ENCODE data around the gene UBAP1. TPM values are rescaled to one million over a fixed set of nuclear protein-coding genes. Genes with fewer than 3 reads are reported as not detected.

The UBAP1 gene
- total and polyA plus RNA-seq, 9 of the 15 experiments (the other 6 are each of a cell fraction or from before 2014, with no cell fraction given): 1.3 to 33.4 (median 16.5) TPM

DNA sequence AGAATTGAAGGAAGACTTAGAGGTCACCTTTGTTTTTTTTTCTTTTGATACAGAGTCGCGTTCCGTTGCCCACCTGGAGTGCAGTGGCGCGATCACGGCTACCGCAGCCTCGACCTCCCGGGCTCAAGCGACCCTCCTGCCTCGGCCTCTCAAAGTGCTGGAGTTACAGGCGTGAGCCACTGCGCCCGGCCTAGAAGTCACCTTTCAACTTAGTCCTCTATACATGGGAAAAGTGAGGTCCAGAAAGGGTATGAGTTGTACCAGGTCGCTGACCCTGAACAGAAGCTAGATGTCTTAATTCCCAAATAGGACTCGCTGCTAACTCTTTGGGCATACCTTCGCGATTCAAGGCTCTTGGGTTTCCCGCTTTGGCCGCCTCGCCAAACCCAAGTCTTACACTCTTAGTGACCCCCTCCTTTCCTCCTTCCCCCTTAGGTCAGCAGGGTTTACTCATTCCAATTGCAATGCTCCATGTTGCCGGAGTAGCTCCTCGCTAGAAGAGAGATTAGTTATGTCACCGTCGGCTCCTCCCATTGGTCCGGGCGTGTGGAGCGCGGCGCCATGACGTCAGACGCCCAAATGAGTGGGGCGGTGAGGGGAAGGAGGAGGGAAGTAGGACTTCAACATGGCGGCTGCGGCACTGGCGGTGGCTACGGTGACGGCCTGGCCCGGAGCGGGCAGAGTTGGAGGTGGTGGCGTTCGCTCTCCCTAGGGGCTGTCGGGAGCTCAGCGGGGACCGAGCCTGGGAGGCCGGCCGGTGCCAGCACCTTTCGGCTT is at the start of gene UBAP1 (continued):
- TF ChIP-seq, protein P1, sequence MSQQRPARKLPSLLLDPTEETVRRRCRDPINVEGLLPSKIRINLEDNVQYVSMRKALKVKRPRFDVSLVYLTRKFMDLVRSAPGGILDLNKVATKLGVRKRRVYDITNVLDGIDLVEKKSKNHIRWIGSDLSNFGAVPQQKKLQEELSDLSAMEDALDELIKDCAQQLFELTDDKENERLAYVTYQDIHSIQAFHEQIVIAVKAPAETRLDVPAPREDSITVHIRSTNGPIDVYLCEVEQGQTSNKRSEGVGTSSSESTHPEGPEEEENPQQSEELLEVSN (IDR thresholded peaks at IDR 0.05; ENCODE audit: borderline replicate concordance in 1 of 2, extremely low read depth in 1 of 2, insufficient read depth in 1 of 2, insufficient read length in 1 of 2, low read depth in 1 of 2, low read length in 1 of 2, poor library complexity in 1 of 2, severe bottlenecking in 1 of 2): peak in 1 of 2 experiments; percentile 18
- no peak for TF ChIP-seq TSC22D4 (tag; IDR thresholded peaks at IDR 0.05)
- TF ChIP-seq ZEB2 (IDR thresholded peaks at IDR 0.05): no peak
- peak; percentile 89 for TF ChIP-seq LCOR (CRISPR knock-in tag; IDR thresholded peaks at IDR 0.05)
- 0 out of 2 replicates have a peak, but pooled peaks have one; percentile 30 for TF ChIP-seq SREBF1 (IDR thresholded peaks at IDR 0.05; ENCODE audit: borderline replicate concordance, low read depth, low read length)
- no peak for TF ChIP-seq ZNF507 (tag; conservative IDR thresholded peaks at IDR 0.05)
- peak; percentile 91 for TF ChIP-seq TAF1 (IDR thresholded peaks at IDR 0.05; ENCODE audit: control insufficient read depth, extremely low read depth, insufficient read depth, low read length, severe bottlenecking)
- TF ChIP-seq SNIP1 (IDR thresholded peaks at IDR 0.05; ENCODE audit: low read depth): no peak
- TF ChIP-seq, protein P2, sequence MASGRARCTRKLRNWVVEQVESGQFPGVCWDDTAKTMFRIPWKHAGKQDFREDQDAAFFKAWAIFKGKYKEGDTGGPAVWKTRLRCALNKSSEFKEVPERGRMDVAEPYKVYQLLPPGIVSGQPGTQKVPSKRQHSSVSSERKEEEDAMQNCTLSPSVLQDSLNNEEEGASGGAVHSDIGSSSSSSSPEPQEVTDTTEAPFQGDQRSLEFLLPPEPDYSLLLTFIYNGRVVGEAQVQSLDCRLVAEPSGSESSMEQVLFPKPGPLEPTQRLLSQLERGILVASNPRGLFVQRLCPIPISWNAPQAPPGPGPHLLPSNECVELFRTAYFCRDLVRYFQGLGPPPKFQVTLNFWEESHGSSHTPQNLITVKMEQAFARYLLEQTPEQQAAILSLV (tag; IDR thresholded peaks at IDR 0.05): no peak
- TF ChIP-seq SREBF2 (CRISPR knock-in tag; IDR thresholded peaks at IDR 0.05): no peak
- no peak for TF ChIP-seq FIP1L1 (IDR thresholded peaks at IDR 0.05; ENCODE audit: low read depth, low read length, poor library complexity, severe bottlenecking)
- TF ChIP-seq POLR2H (tag; IDR thresholded peaks at IDR 0.05; ENCODE audit: low read depth): peak; percentile 81
- TF ChIP-seq PHF21A (IDR thresholded peaks at IDR 0.05; ENCODE audit: borderline replicate concordance, low read depth): no peak
- TF ChIP-seq, protein P3, sequence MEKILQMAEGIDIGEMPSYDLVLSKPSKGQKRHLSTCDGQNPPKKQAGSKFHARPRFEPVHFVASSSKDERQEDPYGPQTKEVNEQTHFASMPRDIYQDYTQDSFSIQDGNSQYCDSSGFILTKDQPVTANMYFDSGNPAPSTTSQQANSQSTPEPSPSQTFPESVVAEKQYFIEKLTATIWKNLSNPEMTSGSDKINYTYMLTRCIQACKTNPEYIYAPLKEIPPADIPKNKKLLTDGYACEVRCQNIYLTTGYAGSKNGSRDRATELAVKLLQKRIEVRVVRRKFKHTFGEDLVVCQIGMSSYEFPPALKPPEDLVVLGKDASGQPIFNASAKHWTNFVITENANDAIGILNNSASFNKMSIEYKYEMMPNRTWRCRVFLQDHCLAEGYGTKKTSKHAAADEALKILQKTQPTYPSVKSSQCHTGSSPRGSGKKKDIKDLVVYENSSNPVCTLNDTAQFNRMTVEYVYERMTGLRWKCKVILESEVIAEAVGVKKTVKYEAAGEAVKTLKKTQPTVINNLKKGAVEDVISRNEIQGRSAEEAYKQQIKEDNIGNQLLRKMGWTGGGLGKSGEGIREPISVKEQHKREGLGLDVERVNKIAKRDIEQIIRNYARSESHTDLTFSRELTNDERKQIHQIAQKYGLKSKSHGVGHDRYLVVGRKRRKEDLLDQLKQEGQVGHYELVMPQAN (IDR thresholded peaks at IDR 0.05; ENCODE audit: borderline replicate concordance): no peak
- TF ChIP-seq, protein P4, sequence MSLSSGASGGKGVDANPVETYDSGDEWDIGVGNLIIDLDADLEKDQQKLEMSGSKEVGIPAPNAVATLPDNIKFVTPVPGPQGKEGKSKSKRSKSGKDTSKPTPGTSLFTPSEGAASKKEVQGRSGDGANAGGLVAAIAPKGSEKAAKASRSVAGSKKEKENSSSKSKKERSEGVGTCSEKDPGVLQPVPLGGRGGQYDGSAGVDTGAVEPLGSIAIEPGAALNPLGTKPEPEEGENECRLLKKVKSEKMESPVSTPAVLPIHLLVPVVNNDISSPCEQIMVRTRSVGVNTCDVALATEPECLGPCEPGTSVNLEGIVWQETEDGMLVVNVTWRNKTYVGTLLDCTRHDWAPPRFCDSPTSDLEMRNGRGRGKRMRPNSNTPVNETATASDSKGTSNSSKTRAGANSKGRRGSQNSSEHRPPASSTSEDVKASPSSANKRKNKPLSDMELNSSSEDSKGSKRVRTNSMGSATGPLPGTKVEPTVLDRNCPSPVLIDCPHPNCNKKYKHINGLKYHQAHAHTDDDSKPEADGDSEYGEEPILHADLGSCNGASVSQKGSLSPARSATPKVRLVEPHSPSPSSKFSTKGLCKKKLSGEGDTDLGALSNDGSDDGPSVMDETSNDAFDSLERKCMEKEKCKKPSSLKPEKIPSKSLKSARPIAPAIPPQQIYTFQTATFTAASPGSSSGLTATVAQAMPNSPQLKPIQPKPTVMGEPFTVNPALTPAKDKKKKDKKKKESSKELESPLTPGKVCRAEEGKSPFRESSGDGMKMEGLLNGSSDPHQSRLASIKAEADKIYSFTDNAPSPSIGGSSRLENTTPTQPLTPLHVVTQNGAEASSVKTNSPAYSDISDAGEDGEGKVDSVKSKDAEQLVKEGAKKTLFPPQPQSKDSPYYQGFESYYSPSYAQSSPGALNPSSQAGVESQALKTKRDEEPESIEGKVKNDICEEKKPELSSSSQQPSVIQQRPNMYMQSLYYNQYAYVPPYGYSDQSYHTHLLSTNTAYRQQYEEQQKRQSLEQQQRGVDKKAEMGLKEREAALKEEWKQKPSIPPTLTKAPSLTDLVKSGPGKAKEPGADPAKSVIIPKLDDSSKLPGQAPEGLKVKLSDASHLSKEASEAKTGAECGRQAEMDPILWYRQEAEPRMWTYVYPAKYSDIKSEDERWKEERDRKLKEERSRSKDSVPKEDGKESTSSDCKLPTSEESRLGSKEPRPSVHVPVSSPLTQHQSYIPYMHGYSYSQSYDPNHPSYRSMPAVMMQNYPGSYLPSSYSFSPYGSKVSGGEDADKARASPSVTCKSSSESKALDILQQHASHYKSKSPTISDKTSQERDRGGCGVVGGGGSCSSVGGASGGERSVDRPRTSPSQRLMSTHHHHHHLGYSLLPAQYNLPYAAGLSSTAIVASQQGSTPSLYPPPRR (CRISPR knock-in tag; IDR thresholded peaks at IDR 0.05; ENCODE audit: borderline replicate concordance): no peak
- no peak for TF ChIP-seq SMC3 (conservative IDR thresholded peaks at IDR 0.05; ENCODE audit: insufficient read depth, low read depth, low read length)
- TF ChIP-seq PRPF4 (IDR thresholded peaks at IDR 0.05; ENCODE audit: insufficient read depth, low read depth, low read length, poor library complexity, severe bottlenecking): no peak
